ENCODE data around the gene DPP9. TPM values are rescaled to one million over a fixed set of nuclear protein-coding genes. Genes with fewer than 3 reads are reported as not detected.

The DPP9 gene
- total and polyA plus RNA-seq, 2 of the 4 experiments (the other 2 are of a cell fraction): 12.4 to 33.0 TPM

DNA sequence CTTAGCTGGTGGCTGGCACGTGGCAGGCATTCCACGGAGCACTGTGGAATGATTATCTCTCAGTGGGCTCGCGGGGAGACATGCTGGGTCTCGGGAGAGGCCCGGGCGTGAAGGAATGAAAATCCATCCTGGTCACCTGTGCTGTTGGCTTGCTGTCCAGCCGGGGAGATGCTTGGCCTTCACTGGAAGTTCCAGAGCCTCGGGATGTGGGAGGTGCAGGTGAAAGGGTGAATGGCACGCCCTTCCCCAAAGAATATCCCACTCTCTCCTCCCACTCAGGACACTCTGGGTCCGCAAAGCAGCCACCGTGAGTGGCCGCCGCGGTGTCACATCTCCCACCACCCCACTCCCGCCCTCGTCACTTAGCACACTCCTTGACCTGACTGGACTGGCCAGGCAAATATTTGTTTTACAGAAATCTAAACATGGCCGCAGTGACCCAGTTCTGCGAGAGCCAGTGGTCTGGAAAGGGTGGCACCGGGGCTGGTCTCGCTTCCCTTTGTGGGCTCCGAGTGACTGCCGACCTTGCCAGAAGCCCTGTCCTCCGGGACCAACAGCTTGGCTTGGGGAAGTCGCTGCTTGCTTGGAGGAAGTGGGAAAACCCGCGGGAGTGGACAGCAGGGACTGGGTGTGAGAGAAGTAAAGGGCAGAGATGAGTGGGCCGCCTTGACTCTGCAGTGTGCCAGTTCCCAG, 8.0 kb downstream of the DPP9 start:
- H4K5ac ChIP-seq (ENCODE audit: low read depth, low read length): no peak overlapping the region
- H3K4me3 ChIP-seq (ENCODE audit: insufficient read depth, low read depth, low read length): no peak overlapping the region
- no peak overlapping the region for H4K91ac ChIP-seq (ENCODE audit: insufficient read depth, low read depth, low read length)
- BruUV-seq (replicated peaks): no TSS peak
- no peak overlapping the region for H2AK9ac ChIP-seq (replicated peaks; ENCODE audit: low read depth, low read length, poor library complexity)
- H2BK120ac ChIP-seq (ENCODE audit: low read depth, low read length): no peak overlapping the region
- no peak for TF ChIP-seq MAZ (IDR thresholded peaks at IDR 0.05; ENCODE audit: borderline replicate concordance, low read depth, low read length)
- TF ChIP-seq, protein P1, sequence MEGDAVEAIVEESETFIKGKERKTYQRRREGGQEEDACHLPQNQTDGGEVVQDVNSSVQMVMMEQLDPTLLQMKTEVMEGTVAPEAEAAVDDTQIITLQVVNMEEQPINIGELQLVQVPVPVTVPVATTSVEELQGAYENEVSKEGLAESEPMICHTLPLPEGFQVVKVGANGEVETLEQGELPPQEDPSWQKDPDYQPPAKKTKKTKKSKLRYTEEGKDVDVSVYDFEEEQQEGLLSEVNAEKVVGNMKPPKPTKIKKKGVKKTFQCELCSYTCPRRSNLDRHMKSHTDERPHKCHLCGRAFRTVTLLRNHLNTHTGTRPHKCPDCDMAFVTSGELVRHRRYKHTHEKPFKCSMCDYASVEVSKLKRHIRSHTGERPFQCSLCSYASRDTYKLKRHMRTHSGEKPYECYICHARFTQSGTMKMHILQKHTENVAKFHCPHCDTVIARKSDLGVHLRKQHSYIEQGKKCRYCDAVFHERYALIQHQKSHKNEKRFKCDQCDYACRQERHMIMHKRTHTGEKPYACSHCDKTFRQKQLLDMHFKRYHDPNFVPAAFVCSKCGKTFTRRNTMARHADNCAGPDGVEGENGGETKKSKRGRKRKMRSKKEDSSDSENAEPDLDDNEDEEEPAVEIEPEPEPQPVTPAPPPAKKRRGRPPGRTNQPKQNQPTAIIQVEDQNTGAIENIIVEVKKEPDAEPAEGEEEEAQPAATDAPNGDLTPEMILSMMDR (conservative IDR thresholded peaks at IDR 0.05; ENCODE audit: low read depth, low read length): no peak
- TF ChIP-seq CHD1 (IDR thresholded peaks at IDR 0.05; ENCODE audit: low read depth, low read length): no peak
- TF ChIP-seq, protein P2, sequence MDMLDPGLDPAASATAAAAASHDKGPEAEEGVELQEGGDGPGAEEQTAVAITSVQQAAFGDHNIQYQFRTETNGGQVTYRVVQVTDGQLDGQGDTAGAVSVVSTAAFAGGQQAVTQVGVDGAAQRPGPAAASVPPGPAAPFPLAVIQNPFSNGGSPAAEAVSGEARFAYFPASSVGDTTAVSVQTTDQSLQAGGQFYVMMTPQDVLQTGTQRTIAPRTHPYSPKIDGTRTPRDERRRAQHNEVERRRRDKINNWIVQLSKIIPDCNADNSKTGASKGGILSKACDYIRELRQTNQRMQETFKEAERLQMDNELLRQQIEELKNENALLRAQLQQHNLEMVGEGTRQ (IDR thresholded peaks at IDR 0.05; ENCODE audit: low read depth, low read length): no peak
- no peak for TF ChIP-seq RAD21 (IDR thresholded peaks at IDR 0.05; ENCODE audit: low read length)
- TF ChIP-seq RFX5 (IDR thresholded peaks at IDR 0.05; ENCODE audit: low read depth, low read length): no peak
- TF ChIP-seq BHLHE40 (IDR thresholded peaks at IDR 0.05; ENCODE audit: low read depth, low read length): no peak
- no peak for TF ChIP-seq NFE2L2 (IDR thresholded peaks at IDR 0.05; ENCODE audit: low read depth, low read length)
- TF ChIP-seq, protein P3, sequence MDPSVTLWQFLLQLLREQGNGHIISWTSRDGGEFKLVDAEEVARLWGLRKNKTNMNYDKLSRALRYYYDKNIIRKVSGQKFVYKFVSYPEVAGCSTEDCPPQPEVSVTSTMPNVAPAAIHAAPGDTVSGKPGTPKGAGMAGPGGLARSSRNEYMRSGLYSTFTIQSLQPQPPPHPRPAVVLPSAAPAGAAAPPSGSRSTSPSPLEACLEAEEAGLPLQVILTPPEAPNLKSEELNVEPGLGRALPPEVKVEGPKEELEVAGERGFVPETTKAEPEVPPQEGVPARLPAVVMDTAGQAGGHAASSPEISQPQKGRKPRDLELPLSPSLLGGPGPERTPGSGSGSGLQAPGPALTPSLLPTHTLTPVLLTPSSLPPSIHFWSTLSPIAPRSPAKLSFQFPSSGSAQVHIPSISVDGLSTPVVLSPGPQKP (IDR thresholded peaks at IDR 0.05; ENCODE audit: borderline replicate concordance, low read depth, low read length): no peak
- no peak for TF ChIP-seq MAFK (IDR thresholded peaks at IDR 0.05; ENCODE audit: low read depth, low read length)
- no peak for TF ChIP-seq MXI1 (IDR thresholded peaks at IDR 0.05; ENCODE audit: borderline replicate concordance, low read depth, low read length)
- no peak for TF ChIP-seq SMC3 (IDR thresholded peaks at IDR 0.05; ENCODE audit: low read depth, low read length)
- TF ChIP-seq POLR2A (IDR thresholded peaks at IDR 0.05; ENCODE audit: low read depth, low read length): no peak
- no peak for TF ChIP-seq FOS (IDR thresholded peaks at IDR 0.05; ENCODE audit: low read depth, low read length)
- TF ChIP-seq CEBPB (IDR thresholded peaks at IDR 0.05; ENCODE audit: low read depth, low read length): no peak
- TF ChIP-seq RCOR1 (IDR thresholded peaks at IDR 0.05; ENCODE audit: insufficient replicate concordance, low read length): no peak
- WGBS, 2 experiments (ENCODE audit: extremely low coverage in 2 of 2, insufficient read length in 1 of 2): 88% methylated on average over 9 of the region's 28 CpGs; no CpG with 5 or more reads in 1 of the 2 experiments
- ATAC-seq (ENCODE audit: low read depth): no peak
- in situ Hi-C loops (cut with MboI; ENCODE audit: low sequenced_read_pairs) (no loop called here), dilution Hi-C loops (cut with HindIII; ENCODE audit: low sequenced_read_pairs, unreplicated experiment) (no loop called here), intact Hi-C loops (cut with micrococcal nuclease) (no loop called here)
- no peak overlapping the region for H3K4me2 ChIP-seq (ENCODE audit: low read depth, low read length)
- no peaks in the 10 kb centered on the region for H3K27me3 ChIP-seq (ENCODE audit: control insufficient read depth, insufficient read depth, low read length)
- peaks cover 24 to 85% of the 10 kb centered on the region in 2 experiments for H3K79me1 ChIP-seq (ENCODE audit: low read depth in 1 of 2, low read length in 2 of 2)
- no peaks in the 10 kb centered on the region for H3K9me3 ChIP-seq (ENCODE audit: control insufficient read depth, insufficient read depth, low read length)
- H3K36me3 ChIP-seq (ENCODE audit: control insufficient read depth, insufficient read depth, low read length): peaks cover 73% of the 10 kb centered on the region
- no peak overlapping the region for H3K9ac ChIP-seq (ENCODE audit: low read depth, low read length)
- H3K4ac ChIP-seq (ENCODE audit: low read depth, low read length): no peak overlapping the region; the same call in 1 of the 2 replicates
- ChIA-PET CTCF (no interaction called here), POLR2A (ENCODE audit: unreplicated experiment) (no interaction called here)
- no peak for DNase-seq
- no peak overlapping the region for H2BK20ac ChIP-seq (ENCODE audit: low read depth, low read length)
- H3K18ac ChIP-seq (ENCODE audit: low read depth, low read length): no peak overlapping the region
- H2BK5ac ChIP-seq (ENCODE audit: low read depth, low read length, poor library complexity, severe bottlenecking): peak overlapping the region; percentile 14
- H3K23ac ChIP-seq (ENCODE audit: low read depth, low read length): no peak overlapping the region
- no peak overlapping the region for H4K8ac ChIP-seq (ENCODE audit: low read depth in 2 of 2, low read length in 2 of 2)
- peaks cover 14% of the 10 kb centered on the region for H3K4me1 ChIP-seq (ENCODE audit: control insufficient read depth, insufficient read depth, low read length)
- H3K9me1 ChIP-seq (ENCODE audit: insufficient read depth, low read length): peaks cover 10% of the 10 kb centered on the region; the same call in 1 of the 2 replicates
- H2AK5ac ChIP-seq (ENCODE audit: low read depth, low read length): peak overlapping the region; percentile 58; the same call in 1 of the 2 replicates
- no peak overlapping the region for H3K27ac ChIP-seq (ENCODE audit: insufficient read depth, low read length)
- H3K56ac ChIP-seq (ENCODE audit: extremely low read depth, insufficient read depth, low read length): no peak overlapping the region
- H2BK15ac ChIP-seq (ENCODE audit: low read depth, low read length): no peak overlapping the region
- H2AFZ ChIP-seq (replicated peaks; ENCODE audit: low read length, poor library complexity): no peak overlapping the region
- no peaks in the 10 kb centered on the region for H4K20me1 ChIP-seq (ENCODE audit: insufficient read depth, low read length)
- H3K14ac ChIP-seq (replicated peaks; ENCODE audit: low read depth, low read length): no peak overlapping the region

Data from IMR-90 (cell line).